Activated naive CD4-positive, alpha-beta T cell treated with Interleukin-2 at 50 U/mL for 16 hours (primary cell): ENCODE measurements around the gene AK8.

Source experiments
- DNase-seq: peaks from one replicate; pipeline ENCODE4 v3.0.0-alpha.2; 2020

The AK8 gene

GRCh38 chr9:132824951-132825350, 53.1 kb downstream of the AK8 start:
- no peak for DNase-seq

DNA sequence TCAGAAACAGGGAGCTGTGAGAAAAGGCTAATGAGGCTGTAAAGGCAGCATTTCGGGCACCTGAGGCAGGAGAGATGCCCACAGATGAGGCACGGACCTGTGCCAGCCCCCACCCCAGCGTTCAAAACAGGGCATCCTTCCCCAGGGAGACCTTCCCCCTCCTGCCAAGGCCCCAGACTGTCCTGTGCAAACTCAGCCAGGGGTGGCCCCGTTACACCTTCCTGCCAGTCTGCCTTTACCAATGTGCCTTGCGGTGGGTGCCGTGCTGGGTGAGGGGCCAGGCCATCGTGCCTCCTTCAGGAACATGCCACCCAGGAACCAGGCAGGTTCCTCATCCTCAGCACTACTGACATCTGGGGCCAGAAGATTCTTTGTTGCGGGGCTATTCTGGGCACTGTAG, 53.9 kb downstream of the AK8 start:
- DNase-seq, result no peak

DNA sequence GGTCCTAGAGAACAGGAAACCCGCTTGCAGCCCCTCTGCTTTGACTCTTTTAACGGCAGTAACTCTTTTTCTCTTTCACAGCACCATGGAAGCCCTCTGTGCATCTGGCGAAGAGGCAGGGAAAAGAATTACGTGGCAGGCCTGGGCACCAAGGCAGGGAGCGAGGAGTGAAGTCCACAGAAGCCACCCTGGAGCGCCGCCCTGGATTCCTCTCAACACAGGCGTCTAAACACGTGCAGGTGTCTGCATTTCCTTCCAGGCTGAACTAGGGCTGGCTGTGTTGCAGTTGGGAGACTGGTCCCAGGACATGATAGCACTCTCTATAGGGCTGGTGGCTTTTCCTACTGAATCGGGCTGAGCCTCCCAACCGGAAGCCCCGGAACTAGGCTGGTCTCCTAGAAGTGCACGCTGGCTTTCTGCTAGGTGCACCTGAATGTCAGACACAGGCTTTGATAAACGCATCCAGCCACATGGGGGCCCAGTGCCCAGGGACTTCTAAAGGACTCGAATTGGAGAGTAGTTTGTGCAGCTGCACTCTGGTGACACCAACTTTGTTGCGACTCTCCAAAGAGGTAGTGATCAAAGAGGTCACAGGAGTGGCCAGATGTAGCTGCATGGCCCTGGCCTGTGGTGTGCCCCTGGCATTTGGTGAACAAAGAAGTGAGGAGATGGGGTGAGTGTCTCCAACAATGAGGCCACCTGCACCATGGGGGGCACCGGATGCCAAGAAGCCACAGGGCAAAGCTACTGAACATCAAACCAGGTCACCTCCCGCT, 54.5 kb downstream of the AK8 start:
- DNase-seq, result no peak

DNA sequence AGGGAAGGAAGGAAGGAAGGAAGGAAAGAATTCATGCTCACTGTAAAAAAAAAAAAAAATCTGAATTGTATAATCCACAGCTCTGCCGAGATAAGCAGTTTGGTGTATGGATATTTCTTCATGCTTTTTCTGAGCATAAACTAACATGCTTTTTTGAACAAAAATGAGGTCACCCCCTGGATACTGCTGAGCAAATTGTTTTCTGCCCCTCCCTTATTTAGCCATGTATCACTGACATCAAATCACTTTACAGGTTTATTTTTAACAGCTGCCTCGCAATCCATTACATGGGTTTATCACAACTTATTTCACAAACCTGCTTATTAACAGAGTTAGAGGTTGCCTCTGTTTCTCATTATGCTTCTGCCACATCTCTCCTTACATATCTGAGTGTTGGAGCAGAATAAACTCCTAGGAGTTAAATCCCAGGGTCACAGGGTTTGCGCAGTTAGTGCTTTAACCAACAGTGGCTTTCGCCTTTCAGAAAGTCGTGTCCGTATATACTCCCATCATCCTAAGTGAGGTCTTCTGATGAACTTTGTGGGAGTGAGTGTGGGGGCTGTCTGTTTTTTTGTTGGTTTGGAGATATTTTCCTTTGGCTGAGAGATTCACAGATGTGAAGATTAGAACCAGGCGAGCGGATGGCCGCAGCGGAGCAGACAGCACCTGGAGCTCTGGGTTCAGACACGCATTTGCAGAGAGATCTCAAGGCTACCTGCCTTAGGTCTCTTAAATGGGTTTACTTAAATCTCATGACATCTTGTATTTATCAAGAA, 57.7 kb downstream of the AK8 start:
- DNase-seq, result no peak

- DNase-seq, result no peak
Measured at GRCh38 chr9:132818588-132818987, 59.5 kb downstream of the AK8 start.

GRCh38 chr9:132814937-132815336, 63.1 kb downstream of the AK8 start:
- DNase-seq, result no peak

DNA sequence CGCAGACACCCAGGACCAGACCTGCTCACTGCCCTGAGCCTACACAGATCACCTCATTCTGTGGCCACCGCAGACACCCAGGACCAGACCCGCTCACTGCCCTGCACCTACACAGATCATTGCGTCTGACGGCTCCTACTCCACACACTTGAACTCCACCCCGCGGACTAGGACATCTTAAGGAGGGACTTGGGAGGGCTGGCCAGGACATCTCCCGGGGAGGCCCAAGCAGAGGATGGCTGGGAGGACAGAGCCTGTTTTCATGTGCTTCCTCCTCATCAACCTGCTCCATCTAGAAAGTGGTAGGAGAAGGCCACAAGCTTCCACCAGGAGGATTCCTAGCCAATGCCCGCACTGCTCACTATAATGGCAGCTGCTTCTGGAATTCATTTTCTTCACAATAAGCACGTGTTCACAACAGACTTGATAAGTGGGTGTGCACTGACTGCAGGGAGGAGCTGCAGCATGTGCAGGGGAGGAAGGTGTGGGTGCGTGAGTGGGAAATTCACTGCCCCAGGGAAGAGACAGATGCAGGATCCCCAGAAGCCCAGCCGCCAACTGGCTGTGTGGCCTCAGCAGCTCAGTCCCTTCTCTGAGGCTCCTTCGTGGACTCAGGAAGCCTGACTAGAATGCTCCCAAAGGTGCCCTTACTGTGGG, 64.8 kb downstream of the AK8 start:
- DNase-seq, result no peak

- DNase-seq, result no peak
Measured at GRCh38 chr9:132811985-132812384, 66.1 kb downstream of the AK8 start.

GRCh38 chr9:132810314-132810713, 67.8 kb downstream of the AK8 start:
- DNase-seq, result no peak

DNA sequence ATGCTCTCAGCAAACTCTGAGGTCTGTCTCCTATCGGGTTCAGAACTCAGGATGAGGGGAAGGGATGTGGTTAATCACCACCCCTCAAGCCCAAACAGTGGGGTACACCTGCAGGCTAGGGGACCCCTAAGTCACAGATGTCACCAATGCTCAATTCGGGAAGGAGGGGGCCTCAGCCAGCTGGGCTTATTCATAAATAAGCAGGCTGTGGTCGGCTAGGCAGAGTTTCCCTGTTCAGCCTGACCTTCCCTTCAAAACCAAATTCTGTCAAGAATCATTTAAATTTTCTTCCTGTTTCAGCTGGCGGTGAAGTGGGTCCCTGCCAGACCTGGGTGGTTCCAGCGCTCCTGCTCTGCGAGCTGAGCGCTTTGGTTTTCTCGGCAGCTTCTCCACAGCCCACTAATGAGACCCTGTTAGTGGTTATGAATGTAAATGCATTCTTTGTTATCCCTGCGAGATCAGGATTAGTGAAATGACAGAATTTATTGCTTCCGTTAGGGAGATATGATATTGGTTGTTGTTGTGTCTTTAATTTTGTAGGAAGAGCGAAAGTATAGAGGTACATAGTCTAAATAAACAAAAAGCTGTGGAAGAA, 68.3 kb downstream of the AK8 start:
- DNase-seq, result no peak

GRCh38 chr9:132808645-132809044, 69.4 kb downstream of the AK8 start:
- DNase-seq, result no peak

GRCh38 chr9:132806723-132807421, 71.2 kb downstream of the AK8 start:
- DNase-seq, result no peak

- no peak for DNase-seq
Measured at GRCh38 chr9:132806306-132806705, 71.8 kb downstream of the AK8 start.

GRCh38 chr9:132804576-132805295, 73.3 kb downstream of the AK8 start:
- no peak for DNase-seq

GRCh38 chr9:132802121-132802795, 75.8 kb downstream of the AK8 start:
- no peak for DNase-seq

GRCh38 chr9:132801659-132802058, 76.4 kb downstream of the AK8 start:
- DNase-seq, result no peak

DNA sequence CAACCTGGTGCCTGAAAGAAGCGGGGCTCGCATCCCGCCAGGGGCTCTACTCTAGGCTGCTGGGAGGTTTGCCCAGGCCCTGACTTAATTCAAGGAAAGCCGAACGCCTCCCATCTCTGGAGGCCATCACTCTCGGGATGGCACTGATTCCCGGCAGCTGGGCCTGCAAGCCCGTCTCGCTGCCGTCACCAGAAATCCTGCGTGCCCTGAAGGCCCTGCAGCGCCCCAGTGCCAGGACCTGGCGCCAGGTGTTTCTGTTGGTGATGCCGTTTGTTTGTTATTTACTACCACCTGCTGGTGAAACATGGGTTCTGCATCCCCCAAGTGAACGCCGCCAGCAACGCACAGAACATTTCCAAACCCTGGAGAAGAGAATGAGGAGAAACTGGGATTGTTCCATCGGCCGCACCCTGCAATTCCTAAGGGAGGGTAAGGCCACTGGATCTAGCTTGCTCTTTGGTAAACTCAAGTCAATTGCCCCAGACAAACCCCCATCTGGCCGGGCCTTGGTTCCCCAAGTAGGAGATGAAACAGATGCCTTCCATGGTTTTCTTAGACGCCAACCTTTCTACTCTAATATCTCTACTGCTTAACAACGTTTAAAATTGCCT, 77.9 kb downstream of the AK8 start:
- peak; percentile 67 for DNase-seq

- no peak for DNase-seq
Measured at GRCh38 chr9:132798817-132799790, 79.0 kb downstream of the AK8 start.

DNA sequence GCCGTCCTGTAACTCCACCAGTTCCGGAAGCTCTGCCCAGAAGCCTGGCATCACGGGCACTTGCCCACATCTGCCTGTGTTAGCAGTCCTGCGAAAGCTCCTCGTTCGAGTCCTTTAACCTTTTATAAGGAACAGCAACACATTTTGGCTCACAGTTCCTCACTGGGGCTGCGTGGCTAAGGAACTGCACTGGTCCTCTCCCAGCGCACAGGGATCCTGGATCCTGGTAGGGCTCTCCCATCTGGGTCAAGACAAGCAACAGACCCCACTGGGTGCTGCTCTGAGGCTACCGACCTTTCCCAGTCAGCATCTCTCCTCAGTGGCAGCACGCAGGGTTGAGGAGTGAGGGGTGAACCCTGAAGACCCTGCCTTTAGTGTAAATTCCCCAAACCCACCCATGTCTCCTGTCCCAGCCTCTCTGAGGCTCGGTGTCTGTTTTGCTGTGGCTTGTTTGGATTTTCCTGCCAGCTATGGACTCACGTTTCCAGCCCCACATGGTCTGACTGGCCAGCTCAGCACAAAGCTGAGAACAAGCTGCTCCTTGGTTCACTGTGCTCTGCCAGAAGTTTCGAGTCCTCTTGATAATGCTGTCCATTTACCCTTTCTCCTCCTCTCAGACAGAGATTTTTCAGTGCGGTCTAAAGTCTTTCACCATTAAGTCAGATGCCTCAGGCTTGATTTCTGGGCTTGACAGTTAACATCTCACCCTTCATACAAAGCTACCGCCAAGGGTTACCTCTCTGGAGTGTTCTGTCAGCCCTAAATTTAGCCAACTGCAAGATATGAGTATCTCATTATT, 80.0 kb downstream of the AK8 start:
- no peak for DNase-seq
